HepG2 (cell line): ENCODE measurements around the gene CASKIN1. TPM values are rescaled to one million over a fixed set of nuclear protein-coding genes. Genes with fewer than 3 reads are reported as not detected.
A peak's percentile ranks its signal among the peaks of the same experiment; 100 is the strongest.

Source experiments
- ESRRA ChIP-seq: sonication (generic); formaldehyde crosslinking; IDR thresholded peaks from 2 replicates; pipeline ENCODE4 v1.5.1; 2020; ENCODE audit warnings: mild to moderate bottlenecking, low read depth, missing genetic modification reagents
- MTA3 ChIP-seq: sonication (generic); formaldehyde crosslinking; IDR thresholded peaks from 2 replicates; pipeline ENCODE4 v1.4.0; 2020; ENCODE audit warnings: missing genetic modification reagents
- NFE2L2 ChIP-seq: fragments of 150-350 bp; IDR thresholded peaks from 2 replicates; pipeline ENCODE4 v1.6.1; 2014; ENCODE audit warnings: low read length
- RBFOX2 ChIP-seq: fragments of 200-400 bp; formaldehyde crosslinking; IDR thresholded peaks from 2 replicates; pipeline ENCODE4 v1.6.1; 2017; ENCODE audit warnings: low read depth, mild to moderate bottlenecking, low read length
- RCOR2 ChIP-seq: IDR thresholded peaks from 2 replicates; pipeline ENCODE4 v1.6.1; 2016; ENCODE audit warnings: missing biosample characterization, missing genetic modification reagents
- SMYD3 ChIP-seq: sonication (generic); formaldehyde crosslinking; IDR thresholded peaks from 2 replicates; pipeline ENCODE4 v1.8.1; 2023; ENCODE audit warnings: mild to moderate bottlenecking, missing genetic modification reagents
- SP4 ChIP-seq: sonication (generic); formaldehyde crosslinking; IDR thresholded peaks from 2 replicates; pipeline ENCODE4 v1.8.1; 2023; ENCODE audit warnings: mild to moderate bottlenecking, missing genetic modification reagents
- SRF ChIP-seq: IDR thresholded peaks from 2 replicates; pipeline ENCODE4 v1.6.1; 2011; ENCODE audit warnings: mild to moderate bottlenecking, low read depth, low read length, moderate library complexity
- ZNF383 ChIP-seq: sonication (generic); formaldehyde crosslinking; IDR thresholded peaks from 2 replicates; pipeline ENCODE4 v1.4.0; 2020; ENCODE audit warnings: missing genetic modification reagents, mild to moderate bottlenecking, borderline replicate concordance
- ZNF589 ChIP-seq: sonication (generic); formaldehyde crosslinking; conservative IDR thresholded peaks from 2 replicates; pipeline ENCODE4 v1.8.0; 2022; ENCODE audit warnings: mild to moderate bottlenecking, moderate library complexity, missing genetic modification reagents
- ZNF652 ChIP-seq: IDR thresholded peaks from 2 replicates; pipeline ENCODE4 v1.6.1; 2016; ENCODE audit warnings: low read depth, borderline replicate concordance
- ZNF660 ChIP-seq: sonication (generic); formaldehyde crosslinking; IDR thresholded peaks from 2 replicates; pipeline ENCODE4 v1.5.1; 2020; ENCODE audit warnings: mild to moderate bottlenecking, low read depth, missing genetic modification reagents, borderline replicate concordance
- polyA plus RNA-seq, 8 experiments: library from polyadenylated mRNA; depleted of rRNA in 3 of 8; stranded (reverse) in 7 of 8; unstranded in 1 of 8; fragments of >200 nt; fragmentation: Illumina TruSeq in 4 of 8; extraction: Trizol in 4 of 8; gene quantifications; 2 replicates each; pipeline versions ENCODE4 v1.2.1 to v1.2.3, GENCODE V29; 2011 to 2016; ENCODE audit warnings: low read depth in 4 of 8, missing spikeins in 1 of 8, mixed read lengths in 1 of 8; ENCODE audit not compliant: insufficient read depth in 1 of 8
- total RNA-seq, 5 experiments: library from RNA; depleted of rRNA; stranded (reverse); fragments of >200 nt; fragmentation: Illumina TruSeq; extraction: Trizol; gene quantifications; 2 replicates each; pipeline ENCODE4 v1.2.3, GENCODE V29; 2016; ENCODE audit warnings: low read depth in 1 of 5
- TF ChIP-seq, protein P1 (sequence below): sonication (generic); formaldehyde crosslinking; IDR thresholded peaks from 2 replicates; pipeline ENCODE4 v1.4.0; 2020; ENCODE audit warnings: mild to moderate bottlenecking, missing genetic modification reagents
- TF ChIP-seq, protein P2 (sequence below): sonication (generic); formaldehyde crosslinking; IDR thresholded peaks from 2 replicates; pipeline ENCODE4 v1.4.0; 2020; ENCODE audit warnings: mild to moderate bottlenecking, missing genetic modification reagents
- TF ChIP-seq, protein P3 (sequence below): sonication (generic); formaldehyde crosslinking; IDR thresholded peaks from 2 replicates; pipeline ENCODE4 v1.4.0; 2020; ENCODE audit warnings: missing genetic modification reagents
- TF ChIP-seq, protein P4 (sequence below): sonication (generic); formaldehyde crosslinking; IDR thresholded peaks from 2 replicates; pipeline ENCODE4 v1.5.0; 2020; ENCODE audit warnings: mild to moderate bottlenecking, missing genetic modification reagents, moderate library complexity

Gene CASKIN1
- total and polyA plus RNA-seq, 2 of the 13 experiments (the other 11 are each of a cell fraction or from before 2014, with no cell fraction given) = 1.2 to 2.2 TPM

DNA sequence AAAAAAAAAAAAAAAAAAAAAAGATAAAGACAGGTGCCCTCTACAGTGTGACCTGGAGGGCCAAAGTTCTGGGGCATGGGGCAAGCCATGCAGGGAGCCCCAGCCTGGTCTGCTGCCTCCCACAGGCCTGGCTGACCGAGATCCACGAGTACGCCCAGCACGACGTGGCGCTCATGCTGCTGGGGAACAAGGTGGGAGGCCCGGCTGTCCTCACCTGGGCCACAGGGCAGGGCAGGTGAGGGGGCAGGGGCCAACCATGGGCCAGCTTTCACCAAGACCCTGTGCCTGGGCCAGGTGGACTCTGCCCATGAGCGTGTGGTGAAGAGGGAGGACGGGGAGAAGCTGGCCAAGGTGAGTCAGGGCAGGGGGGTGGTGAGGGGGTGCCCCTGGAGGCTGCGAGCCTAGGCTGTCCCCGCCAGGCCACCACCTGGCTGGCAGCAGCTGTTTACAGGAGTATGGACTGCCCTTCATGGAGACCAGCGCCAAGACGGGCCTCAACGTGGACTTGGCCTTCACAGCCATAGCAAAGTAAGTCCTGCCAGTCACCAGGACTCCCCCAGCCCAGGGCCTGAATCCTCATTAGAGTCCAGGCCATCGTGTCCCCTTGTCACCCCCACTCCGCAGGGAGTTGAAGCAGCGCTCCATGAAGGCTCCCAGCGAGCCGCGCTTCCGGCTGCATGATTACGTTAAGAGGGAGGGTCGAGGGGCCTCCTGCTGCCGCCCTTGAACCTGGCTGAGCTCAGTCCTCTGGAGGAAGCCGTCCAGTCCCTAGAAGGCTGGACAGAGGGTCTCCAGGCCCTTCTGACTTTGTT, 43.5 kb downstream of the CASKIN1 start (continued):
- TF ChIP-seq ZNF383 = 0 out of 2 replicates have a peak, but pooled peaks have one; percentile 65
- TF ChIP-seq RCOR2 = no peak
- TF ChIP-seq SP4 = peak; percentile 60; the same call in 1 of the 2 replicates
- no peak for TF ChIP-seq SMYD3 (CRISPR knock-in tag)
- no peak for TF ChIP-seq ZNF652
- TF ChIP-seq NFE2L2 = no peak
- TF ChIP-seq, protein P1, sequence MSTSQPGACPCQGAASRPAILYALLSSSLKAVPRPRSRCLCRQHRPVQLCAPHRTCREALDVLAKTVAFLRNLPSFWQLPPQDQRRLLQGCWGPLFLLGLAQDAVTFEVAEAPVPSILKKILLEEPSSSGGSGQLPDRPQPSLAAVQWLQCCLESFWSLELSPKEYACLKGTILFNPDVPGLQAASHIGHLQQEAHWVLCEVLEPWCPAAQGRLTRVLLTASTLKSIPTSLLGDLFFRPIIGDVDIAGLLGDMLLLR (CRISPR knock-in tag) = 0 out of 2 replicates have a peak, but pooled peaks have one; percentile 20
- TF ChIP-seq SRF = no peak
- TF ChIP-seq, protein P2, sequence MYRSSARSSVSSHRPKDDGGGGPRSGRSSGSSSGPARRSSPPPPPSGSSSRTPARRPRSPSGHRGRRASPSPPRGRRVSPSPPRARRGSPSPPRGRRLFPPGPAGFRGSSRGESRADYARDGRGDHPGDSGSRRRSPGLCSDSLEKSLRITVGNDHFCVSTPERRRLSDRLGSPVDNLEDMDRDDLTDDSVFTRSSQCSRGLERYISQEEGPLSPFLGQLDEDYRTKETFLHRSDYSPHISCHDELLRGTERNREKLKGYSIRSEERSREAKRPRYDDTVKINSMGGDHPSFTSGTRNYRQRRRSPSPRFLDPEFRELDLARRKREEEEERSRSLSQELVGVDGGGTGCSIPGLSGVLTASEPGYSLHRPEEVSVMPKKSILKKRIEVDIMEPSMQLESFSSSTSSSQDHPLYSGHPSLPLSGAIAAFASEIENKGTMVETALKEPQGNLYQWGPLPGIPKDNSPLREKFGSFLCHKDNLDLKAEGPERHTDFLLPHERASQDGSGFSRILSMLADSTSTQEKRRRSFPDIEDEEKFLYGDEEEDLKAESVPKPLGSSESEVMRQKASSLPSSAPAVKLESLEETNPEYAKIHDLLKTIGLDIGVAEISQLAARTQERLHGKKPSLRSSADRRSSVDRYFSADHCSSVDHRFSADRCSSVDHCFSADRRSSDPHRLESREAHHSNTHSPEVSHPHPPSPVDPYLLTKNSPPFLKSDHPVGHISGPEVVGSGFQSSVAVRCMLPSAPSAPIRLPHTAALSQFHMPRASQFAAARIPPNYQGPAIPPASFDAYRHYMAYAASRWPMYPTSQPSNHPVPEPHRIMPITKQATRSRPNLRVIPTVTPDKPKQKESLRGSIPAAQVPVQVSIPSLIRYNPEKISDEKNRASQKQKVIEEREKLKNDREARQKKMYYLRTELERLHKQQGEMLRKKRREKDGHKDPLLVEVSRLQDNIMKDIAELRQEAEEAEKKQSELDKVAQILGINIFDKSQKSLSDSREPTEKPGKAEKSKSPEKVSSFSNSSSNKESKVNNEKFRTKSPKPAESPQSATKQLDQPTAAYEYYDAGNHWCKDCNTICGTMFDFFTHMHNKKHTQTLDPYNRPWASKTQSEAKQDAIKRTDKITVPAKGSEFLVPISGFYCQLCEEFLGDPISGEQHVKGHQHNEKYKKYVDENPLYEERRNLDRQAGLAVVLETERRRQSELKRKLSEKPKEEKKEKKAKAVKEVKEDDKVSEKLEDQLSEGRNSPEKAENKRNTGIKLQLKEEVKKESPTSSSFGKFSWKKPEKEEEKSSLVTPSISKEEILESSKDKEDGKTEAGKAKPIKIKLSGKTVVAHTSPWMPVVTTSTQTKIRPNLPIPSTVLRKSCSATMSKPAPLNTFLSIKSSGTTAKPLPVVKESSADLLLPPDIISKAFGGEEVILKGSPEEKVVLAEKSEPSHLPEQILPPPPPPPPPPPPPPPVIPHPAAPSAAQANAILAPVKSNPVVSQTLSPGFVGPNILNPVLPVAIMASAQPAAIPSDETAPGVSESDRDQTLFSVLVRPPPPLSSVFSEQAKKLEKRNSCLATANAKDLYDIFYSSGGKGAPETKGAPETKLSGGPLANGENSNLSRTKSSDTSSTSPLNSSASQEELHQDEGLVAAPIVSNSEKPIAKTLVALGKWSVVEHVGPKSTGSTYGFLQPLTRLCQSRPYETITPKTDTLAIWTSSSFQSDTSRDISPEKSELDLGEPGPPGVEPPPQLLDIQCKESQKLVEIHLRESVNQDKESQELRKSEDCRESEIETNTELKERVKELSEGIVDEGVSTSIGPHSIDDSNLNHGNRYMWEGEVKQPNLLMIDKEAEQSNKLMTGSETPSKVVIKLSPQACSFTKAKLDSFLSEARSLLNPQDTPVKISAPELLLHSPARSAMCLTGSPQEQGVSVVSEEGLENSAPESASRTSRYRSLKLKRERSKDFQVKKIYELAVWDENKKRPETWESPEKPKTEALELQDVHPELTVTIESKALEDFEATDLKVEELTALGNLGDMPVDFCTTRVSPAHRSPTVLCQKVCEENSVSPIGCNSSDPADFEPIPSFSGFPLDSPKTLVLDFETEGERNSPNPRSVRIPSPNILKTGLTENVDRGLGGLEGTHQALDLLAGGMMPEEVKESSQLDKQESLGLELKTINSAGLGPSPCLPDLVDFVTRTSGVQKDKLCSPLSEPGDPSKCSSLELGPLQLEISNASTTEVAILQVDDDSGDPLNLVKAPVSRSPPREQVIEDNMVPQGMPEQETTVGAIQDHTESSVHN (CRISPR knock-in tag) = no peak
- TF ChIP-seq, protein P3, sequence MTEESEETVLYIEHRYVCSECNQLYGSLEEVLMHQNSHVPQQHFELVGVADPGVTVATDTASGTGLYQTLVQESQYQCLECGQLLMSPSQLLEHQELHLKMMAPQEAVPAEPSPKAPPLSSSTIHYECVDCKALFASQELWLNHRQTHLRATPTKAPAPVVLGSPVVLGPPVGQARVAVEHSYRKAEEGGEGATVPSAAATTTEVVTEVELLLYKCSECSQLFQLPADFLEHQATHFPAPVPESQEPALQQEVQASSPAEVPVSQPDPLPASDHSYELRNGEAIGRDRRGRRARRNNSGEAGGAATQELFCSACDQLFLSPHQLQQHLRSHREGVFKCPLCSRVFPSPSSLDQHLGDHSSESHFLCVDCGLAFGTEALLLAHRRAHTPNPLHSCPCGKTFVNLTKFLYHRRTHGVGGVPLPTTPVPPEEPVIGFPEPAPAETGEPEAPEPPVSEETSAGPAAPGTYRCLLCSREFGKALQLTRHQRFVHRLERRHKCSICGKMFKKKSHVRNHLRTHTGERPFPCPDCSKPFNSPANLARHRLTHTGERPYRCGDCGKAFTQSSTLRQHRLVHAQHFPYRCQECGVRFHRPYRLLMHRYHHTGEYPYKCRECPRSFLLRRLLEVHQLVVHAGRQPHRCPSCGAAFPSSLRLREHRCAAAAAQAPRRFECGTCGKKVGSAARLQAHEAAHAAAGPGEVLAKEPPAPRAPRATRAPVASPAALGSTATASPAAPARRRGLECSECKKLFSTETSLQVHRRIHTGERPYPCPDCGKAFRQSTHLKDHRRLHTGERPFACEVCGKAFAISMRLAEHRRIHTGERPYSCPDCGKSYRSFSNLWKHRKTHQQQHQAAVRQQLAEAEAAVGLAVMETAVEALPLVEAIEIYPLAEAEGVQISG (CRISPR knock-in tag) = peak; percentile 97
- peak; percentile 57; the same call in 1 of the 2 replicates for TF ChIP-seq ZNF589
- TF ChIP-seq MTA3 (CRISPR knock-in tag) = no peak
- TF ChIP-seq, protein P4, sequence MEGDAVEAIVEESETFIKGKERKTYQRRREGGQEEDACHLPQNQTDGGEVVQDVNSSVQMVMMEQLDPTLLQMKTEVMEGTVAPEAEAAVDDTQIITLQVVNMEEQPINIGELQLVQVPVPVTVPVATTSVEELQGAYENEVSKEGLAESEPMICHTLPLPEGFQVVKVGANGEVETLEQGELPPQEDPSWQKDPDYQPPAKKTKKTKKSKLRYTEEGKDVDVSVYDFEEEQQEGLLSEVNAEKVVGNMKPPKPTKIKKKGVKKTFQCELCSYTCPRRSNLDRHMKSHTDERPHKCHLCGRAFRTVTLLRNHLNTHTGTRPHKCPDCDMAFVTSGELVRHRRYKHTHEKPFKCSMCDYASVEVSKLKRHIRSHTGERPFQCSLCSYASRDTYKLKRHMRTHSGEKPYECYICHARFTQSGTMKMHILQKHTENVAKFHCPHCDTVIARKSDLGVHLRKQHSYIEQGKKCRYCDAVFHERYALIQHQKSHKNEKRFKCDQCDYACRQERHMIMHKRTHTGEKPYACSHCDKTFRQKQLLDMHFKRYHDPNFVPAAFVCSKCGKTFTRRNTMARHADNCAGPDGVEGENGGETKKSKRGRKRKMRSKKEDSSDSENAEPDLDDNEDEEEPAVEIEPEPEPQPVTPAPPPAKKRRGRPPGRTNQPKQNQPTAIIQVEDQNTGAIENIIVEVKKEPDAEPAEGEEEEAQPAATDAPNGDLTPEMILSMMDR (CRISPR knock-in tag) = peak; percentile 62
- peak; percentile 77; the same call in 1 of the 2 replicates for TF ChIP-seq ESRRA (CRISPR knock-in tag)
- TF ChIP-seq ZNF660 (CRISPR knock-in tag) = no peak
- peak; percentile 97 for TF ChIP-seq RBFOX2
